Right atrium auricular region (tissue), 2 donors: Measurements from ENCODE around the gene AP4S1. TPM values are rescaled to one million over a fixed set of nuclear protein-coding genes. Genes with fewer than 3 reads are reported as not detected.

ENCODE experiments used
- DNase-seq: peaks from one replicate; pipeline ENCODE4 v3.0.0-alpha.2; 2019; ENCODE audit warnings: low spot score
- H3K27ac ChIP-seq, 2 donors: fragments of 200-600 bp; sonication (generic); 1 replicate in 1 of 2; 2 replicates in 1 of 2; pipeline ENCODE4 v1.5.1; 2016 to 2019
- H3K27me3 ChIP-seq, 2 donors: fragments of 200-600 bp; sonication (generic); one replicate each; pipeline versions ENCODE4 v1.5.1 to v1.6.0; 2017 to 2019
- H3K36me3 ChIP-seq: fragments of 200-600 bp; sonication (generic); one replicate; pipeline ENCODE4 v1.5.1; 2016
- H3K4me1 ChIP-seq, 2 donors: fragments of 200-600 bp; sonication (generic); one replicate each; pipeline versions ENCODE4 v1.5.1 to v1.6.0; 2017 to 2019
- H3K4me3 ChIP-seq, 2 donors: fragments of 200-600 bp; sonication (generic); 1 replicate in 1 of 2; 2 replicates in 1 of 2; pipeline ENCODE4 v1.5.1; 2017 to 2019; ENCODE audit warnings: mild to moderate bottlenecking in 1 of 2, moderate library complexity in 1 of 2
- H3K9me3 ChIP-seq, 2 donors: fragments of 200-600 bp; sonication (generic); one replicate each; pipeline ENCODE4 v1.5.1; 2019
- total RNA-seq, 2 donors: library from RNA; depleted of rRNA; stranded (reverse); fragments of >200 nt; gene quantifications; one replicate each; pipeline ENCODE4 v1.1.0, GENCODE V29; 2016
- TF ChIP-seq, protein P1 (sequence below), 2 donors: fragments of 200-600 bp; sonication (generic); IDR thresholded peaks; one replicate each; pipeline ENCODE4 v1.5.1; 2019; ENCODE audit warnings: antibody characterized with exemption in 2 of 2

AP4S1 gene
- total RNA-seq, 2 donors from 2014 or later = 3.3 to 17.3 TPM

DNA sequence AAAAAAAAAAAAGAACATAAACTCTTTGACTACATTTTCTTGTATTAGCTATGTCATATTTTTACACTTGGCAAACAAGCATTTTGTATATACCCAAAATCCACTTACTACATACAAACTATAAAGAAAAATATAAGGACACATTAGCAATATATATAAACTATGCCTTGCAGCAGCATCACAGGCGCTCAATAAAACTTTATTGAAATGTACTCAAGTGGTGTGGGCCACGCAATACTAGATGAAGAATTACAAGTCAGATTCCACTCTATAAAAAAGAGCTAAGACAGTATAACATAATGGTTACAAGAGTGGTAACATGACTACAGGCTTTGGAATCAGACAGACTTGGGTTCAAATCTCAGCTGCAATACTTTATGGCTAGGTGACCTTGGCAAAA, 3.1 kb upstream of the AP4S1 start:
- no peak overlapping the region for H3K4me3 ChIP-seq
- TF ChIP-seq, protein P1, sequence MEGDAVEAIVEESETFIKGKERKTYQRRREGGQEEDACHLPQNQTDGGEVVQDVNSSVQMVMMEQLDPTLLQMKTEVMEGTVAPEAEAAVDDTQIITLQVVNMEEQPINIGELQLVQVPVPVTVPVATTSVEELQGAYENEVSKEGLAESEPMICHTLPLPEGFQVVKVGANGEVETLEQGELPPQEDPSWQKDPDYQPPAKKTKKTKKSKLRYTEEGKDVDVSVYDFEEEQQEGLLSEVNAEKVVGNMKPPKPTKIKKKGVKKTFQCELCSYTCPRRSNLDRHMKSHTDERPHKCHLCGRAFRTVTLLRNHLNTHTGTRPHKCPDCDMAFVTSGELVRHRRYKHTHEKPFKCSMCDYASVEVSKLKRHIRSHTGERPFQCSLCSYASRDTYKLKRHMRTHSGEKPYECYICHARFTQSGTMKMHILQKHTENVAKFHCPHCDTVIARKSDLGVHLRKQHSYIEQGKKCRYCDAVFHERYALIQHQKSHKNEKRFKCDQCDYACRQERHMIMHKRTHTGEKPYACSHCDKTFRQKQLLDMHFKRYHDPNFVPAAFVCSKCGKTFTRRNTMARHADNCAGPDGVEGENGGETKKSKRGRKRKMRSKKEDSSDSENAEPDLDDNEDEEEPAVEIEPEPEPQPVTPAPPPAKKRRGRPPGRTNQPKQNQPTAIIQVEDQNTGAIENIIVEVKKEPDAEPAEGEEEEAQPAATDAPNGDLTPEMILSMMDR (IDR thresholded peaks at IDR 0.05) = no peak
- no peak overlapping the region for H3K27ac ChIP-seq
- peaks cover 0 to 23% of the 10 kb centered on the region in 2 donors for H3K4me1 ChIP-seq
- no peak for DNase-seq
- H3K9me3 ChIP-seq = no peaks in the 10 kb centered on the region
- no peaks in the 10 kb centered on the region for H3K27me3 ChIP-seq
- H3K36me3 ChIP-seq = peaks cover 5% of the 10 kb centered on the region

DNA sequence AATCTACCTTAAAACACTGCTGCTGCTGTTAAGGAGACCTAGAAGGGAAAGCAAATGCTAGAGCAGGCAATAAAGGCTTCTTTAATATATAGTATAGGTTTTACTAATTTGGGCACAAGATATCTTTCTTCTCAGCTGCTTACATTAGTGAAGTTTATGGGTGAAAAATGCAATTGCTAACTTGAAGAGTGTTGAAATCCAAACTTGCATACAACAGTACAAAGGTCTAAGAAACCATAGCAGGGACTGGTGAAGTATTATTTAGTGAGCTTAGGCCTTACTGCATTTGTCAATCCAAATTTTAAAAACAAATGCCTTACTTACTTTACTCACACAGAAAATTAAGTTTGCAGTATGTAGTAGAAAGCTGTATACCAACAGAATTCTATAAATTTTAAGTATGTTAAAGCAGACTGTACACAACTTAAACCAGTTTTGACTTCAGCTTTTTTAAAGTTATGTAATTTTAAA, 1.4 kb upstream of the AP4S1 start:
- no peak for DNase-seq
- H3K27ac ChIP-seq = peak overlapping the region; percentile 99 to 100
- peaks cover 0 to 26% of the 10 kb centered on the region in 2 donors for H3K4me1 ChIP-seq
- peaks cover 5% of the 10 kb centered on the region for H3K36me3 ChIP-seq
- no peaks in the 10 kb centered on the region for H3K9me3 ChIP-seq
- no peak overlapping the region for H3K4me3 ChIP-seq
- TF ChIP-seq, protein P1 (IDR thresholded peaks at IDR 0.05) = no peak
- H3K27me3 ChIP-seq = no peaks in the 10 kb centered on the region

DNA sequence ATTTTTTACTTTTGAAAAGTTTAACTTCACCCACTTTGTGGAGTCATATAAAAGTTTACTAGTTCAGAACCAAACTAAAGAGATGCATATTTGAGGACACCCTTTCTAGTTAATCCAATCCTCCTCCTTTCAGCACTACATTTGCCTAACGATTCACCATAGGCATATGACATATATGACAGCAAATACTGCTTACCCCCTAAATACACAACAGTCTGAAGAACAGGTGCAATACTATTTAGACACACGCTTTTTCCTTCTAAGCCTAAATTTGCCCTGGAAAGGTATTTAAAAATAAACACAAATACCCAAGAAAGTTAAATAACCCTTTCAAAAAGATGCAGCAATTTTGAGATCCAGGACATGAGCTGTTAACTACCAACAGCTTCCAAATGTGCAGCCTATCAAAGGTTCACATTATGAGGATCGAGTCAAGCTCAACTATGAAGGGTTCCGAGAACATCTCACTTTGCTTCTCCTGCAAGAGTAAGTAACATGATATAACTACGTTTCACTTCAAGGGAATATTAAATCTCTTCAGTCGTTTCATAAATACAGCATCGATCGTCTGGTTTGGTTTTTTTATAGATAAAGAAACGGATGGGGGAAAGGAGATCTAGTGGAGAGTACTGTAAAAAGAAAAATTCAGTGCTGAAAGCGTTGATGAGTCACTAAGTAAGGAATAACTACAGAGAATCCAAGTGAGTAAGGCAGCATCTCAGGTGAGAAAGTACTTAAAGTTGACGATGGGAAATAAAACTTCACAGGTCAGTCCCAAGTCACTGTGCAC, 677 bp upstream of the AP4S1 start:
- no peak for DNase-seq
- peaks cover 0 to 26% of the 10 kb centered on the region in 2 donors for H3K4me1 ChIP-seq
- H3K4me3 ChIP-seq = peak overlapping the region; percentile 95 to 100
- H3K9me3 ChIP-seq = no peaks in the 10 kb centered on the region
- H3K27ac ChIP-seq = peak overlapping the region; percentile 99 to 100
- H3K27me3 ChIP-seq = no peaks in the 10 kb centered on the region
- TF ChIP-seq, protein P1 (IDR thresholded peaks at IDR 0.05) = no peak
- H3K36me3 ChIP-seq = peaks cover 5% of the 10 kb centered on the region

DNA sequence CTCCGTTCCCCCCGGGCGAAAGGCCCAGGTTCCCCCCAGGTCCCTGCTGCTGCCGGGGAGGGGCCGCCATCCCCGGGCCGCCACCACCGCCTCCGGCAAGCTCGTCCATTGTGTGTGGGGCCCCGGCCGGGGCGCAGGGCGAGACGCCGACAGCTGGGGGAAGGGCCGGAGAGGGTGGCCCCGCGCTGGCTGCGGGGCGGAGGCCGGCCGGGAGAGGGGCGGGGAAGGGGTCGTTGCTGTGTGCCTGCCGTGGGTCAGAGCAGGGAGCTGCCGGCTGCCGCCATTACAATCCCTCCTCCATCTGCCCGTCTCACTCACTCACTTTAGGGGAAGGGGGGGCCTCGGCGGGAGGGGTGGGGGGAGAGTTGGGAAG, 614 bp downstream of the AP4S1 start, which contains the start of gene STRN3:
TSS of gene STRN3 (minus strand) at position 303 of the 373 bp plus-strand sequence. CDS start at position 109, 194 bp downstream.
- Histone ChIP-seq H3K9me3 (no peaks in the 10 kb centered on the region), H3K27me3 (no peaks in the 10 kb centered on the region), H3K4me1 (peaks cover 0 to 26% of the 10 kb centered on the region in 2 donors), H3K27ac (peak within 1 kb of the TSS; percentile 99 to 100), H3K36me3 (no peaks in the 10 kb centered on the region), H3K4me3 (peak within 1 kb of the TSS; percentile 95 to 100)
- TF ChIP-seq, protein P1 (IDR thresholded peaks at IDR 0.05) = no peak
- DNase-seq = no peak

DNA sequence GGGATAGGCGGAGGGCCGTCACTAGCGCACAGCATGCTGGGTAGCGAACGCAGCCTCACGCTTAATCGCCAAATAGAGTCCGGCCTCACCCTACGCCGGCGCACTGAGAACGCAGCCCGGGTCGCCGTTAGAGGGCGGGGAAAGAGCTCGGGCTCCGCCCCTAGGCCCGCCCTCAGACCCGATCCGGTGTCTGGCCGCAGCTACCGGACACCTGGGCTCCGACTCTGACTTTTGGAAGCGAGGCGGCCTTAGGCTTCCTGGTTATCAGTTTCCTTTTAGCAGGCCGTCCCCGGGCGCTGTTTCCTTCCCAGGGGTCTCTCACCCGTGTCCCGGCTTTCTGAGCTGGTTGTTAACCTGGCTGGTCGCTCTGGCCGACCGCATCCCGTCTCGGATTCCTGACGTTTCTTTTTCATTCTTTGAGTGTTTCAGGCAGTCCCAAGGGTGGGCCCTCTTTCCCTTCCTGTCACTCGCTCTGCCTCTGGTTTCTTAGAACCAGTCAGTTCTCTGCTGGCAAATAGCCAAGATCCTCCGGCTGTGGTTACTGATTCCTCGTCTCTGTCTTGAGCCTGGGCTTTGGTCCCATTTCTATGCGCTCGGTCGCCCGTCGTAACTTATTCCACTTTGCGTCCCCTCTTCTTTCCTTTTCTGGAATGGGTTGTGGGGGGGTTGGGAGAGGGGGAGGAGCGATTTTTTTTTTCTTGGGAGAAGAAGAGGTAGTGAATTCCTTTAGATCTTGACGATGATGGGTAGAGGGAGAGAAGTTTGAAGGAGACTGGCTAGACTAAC, 1.2 kb downstream of the AP4S1 start:
- no peaks in the 10 kb centered on the region for H3K27me3 ChIP-seq
- no peaks in the 10 kb centered on the region for H3K9me3 ChIP-seq
- TF ChIP-seq, protein P1 (IDR thresholded peaks at IDR 0.05) = no peak
- peak overlapping the region; percentile 99 to 100 for H3K27ac ChIP-seq
- DNase-seq = peak; percentile 97
- peak overlapping the region; percentile 95 to 100 for H3K4me3 ChIP-seq
- peaks cover 0 to 26% of the 10 kb centered on the region in 2 donors for H3K4me1 ChIP-seq
- no peaks in the 10 kb centered on the region for H3K36me3 ChIP-seq
